Neural cell (in vitro differentiated cells): ENCODE measurements around the gene SSBP2.

Source experiments
- CTCF ChIP-seq: fragments of 450-650 bp; IDR thresholded peaks from 2 replicates; pipeline ENCODE4 v1.5.1; 2014; ENCODE audit warnings: antibody characterized with exemption, mild to moderate bottlenecking, moderate library complexity; ENCODE audit not compliant: poor library complexity, severe bottlenecking
- EP300 ChIP-seq: fragments of 450-650 bp; conservative IDR thresholded peaks from 2 replicates; pipeline ENCODE4 v1.6.1; 2014; ENCODE audit warnings: antibody characterized with exemption, mild to moderate bottlenecking, moderate library complexity; ENCODE audit not compliant: poor library complexity, severe bottlenecking
- EZH2 ChIP-seq: fragments of 200-600, 300-800 bp; shearing (Covaris generic), sonication (generic); IDR thresholded peaks from 2 replicates; pipeline ENCODE4 v1.6.1; 2014; ENCODE audit warnings: antibody characterized with exemption, low read length, borderline replicate concordance, mild to moderate bottlenecking; ENCODE audit not compliant: insufficient read depth, poor library complexity, severe bottlenecking
- MXI1 ChIP-seq: fragments of 450-650 bp; conservative IDR thresholded peaks from 2 replicates; pipeline ENCODE4 v1.6.1; 2014; ENCODE audit warnings: antibody characterized with exemption, mild to moderate bottlenecking; ENCODE audit not compliant: poor library complexity, severe bottlenecking
- POLR2AphosphoS5 ChIP-seq: IDR thresholded peaks from 2 replicates; pipeline ENCODE4 v1.6.1; 2012
- RAD21 ChIP-seq: fragments of 450-650 bp; conservative IDR thresholded peaks from 2 replicates; pipeline ENCODE4 v1.6.1; 2014; ENCODE audit warnings: antibody characterized with exemption, mild to moderate bottlenecking, moderate library complexity
- SMC3 ChIP-seq: fragments of 450-650 bp; conservative IDR thresholded peaks from 2 replicates; pipeline ENCODE4 v1.6.1; 2014; ENCODE audit warnings: antibody characterized with exemption, mild to moderate bottlenecking, moderate library complexity; ENCODE audit not compliant: poor library complexity
- TAF1 ChIP-seq: IDR thresholded peaks from 2 replicates; pipeline ENCODE4 v1.6.1; 2012; ENCODE audit warnings: low read depth

GRCh38 chr5:81513473-81513872 lies 237.4 kb downstream of the SSBP2 start:
- TF ChIP-seq EP300 (no peak), CTCF (no peak), SMC3 (no peak), POLR2AphosphoS5 (no peak), TAF1 (no peak), EZH2 (no peak), MXI1 (no peak), RAD21 (no peak)
